Coronary artery (tissue), 2 donors: ENCODE results near the gene RIN3.
"Not testable (repeated sequence)": the region's sequence is repeated elsewhere in the genome, so short reads cannot be mapped to it uniquely, and the experiment has no call there.

Source experiments
- DNase-seq: peaks from one replicate; pipeline ENCODE4 v3.0.0-alpha.2; 2017; ENCODE audit warnings: low spot score
- H3K27ac ChIP-seq, 2 donors: fragments of 200-600 bp; sonication (generic); one replicate each; pipeline ENCODE4 v1.5.1; 2016 to 2019
- H3K4me3 ChIP-seq: fragments of 200-600 bp; sonication (generic); 2 replicates; pipeline ENCODE4 v1.5.1; 2016; ENCODE audit warnings: mild to moderate bottlenecking, moderate library complexity
- CTCF ChIP-seq: fragments of 200-600 bp; sonication (generic); IDR thresholded peaks from one replicate; pipeline ENCODE4 v1.5.1; 2019; ENCODE audit warnings: antibody characterized with exemption

Gene RIN3

GRCh38 chr14:92706386-92706785 lies 192.8 kb downstream of the RIN3 start:
- DNase-seq = peak; percentile 59
- Histone ChIP-seq H3K27ac (peak overlapping the region in 1 of 2 donors; percentile 35), H3K4me3 (no peak overlapping the region)
- no peak for TF ChIP-seq CTCF

- peak overlapping the region in 1 of 2 donors; percentile 20 for H3K27ac ChIP-seq
- DNase-seq = peak; percentile 50
- no peak overlapping the region for H3K4me3 ChIP-seq
- no peak for TF ChIP-seq CTCF
Observed at GRCh38 chr14:92709340-92710000, 195.9 kb downstream of the RIN3 start.

GRCh38 chr14:92710001-92710341 lies 196.4 kb downstream of the RIN3 start:
- DNase-seq = no peak

GRCh38 chr14:92711976-92712653 lies 198.5 kb downstream of the RIN3 start:
- no peak overlapping the region for H3K4me3 ChIP-seq
- peak; percentile 14 for DNase-seq
- H3K27ac ChIP-seq = peak overlapping the region in 1 of 2 donors; percentile 64
- TF ChIP-seq CTCF = no peak

More at GRCh38 chr14:92710001-92710341, 196.4 kb downstream of the RIN3 start:
- no peak for TF ChIP-seq CTCF
- H3K4me3 ChIP-seq = no peak overlapping the region
- H3K27ac ChIP-seq = peak overlapping the region in 1 of 2 donors; percentile 20

GRCh38 chr14:92712654-92713051 lies 199.1 kb downstream of the RIN3 start:
- Histone ChIP-seq H3K27ac (peak overlapping the region in 1 of 2 donors; percentile 64), H3K4me3 (no peak overlapping the region)
- no peak for TF ChIP-seq CTCF
- peak; percentile 63 for DNase-seq

GRCh38 chr14:92714739-92715307 lies 201.2 kb downstream of the RIN3 start:
- H3K4me3 ChIP-seq = not testable (repeated sequence)
- peak overlapping the region in 1 of 2 donors; percentile 31 for H3K27ac ChIP-seq
- peak; percentile 77 for DNase-seq
- peak; percentile 40 for TF ChIP-seq CTCF

GRCh38 chr14:92716131-92716530 lies 202.6 kb downstream of the RIN3 start:
- TF ChIP-seq CTCF = no peak
- peak; percentile 41 for DNase-seq
- Histone ChIP-seq H3K4me3 (no peak overlapping the region), H3K27ac (no peak overlapping the region)
